DND-41 (cell line): ENCODE results near the gene SHROOM3.

ENCODE experiments used
- ATAC-seq: fragments of 200-7000 bp; cut with Tn5 transposase; 3 replicates; pipeline ENCODE4 v1.9.1; 2021; ENCODE audit warnings: low read depth; ENCODE audit not compliant: insufficient read depth
- DNase-seq: peaks from one replicate; pipeline ENCODE4 v3.0.0-alpha.2; 2020
- H2AFZ ChIP-seq: 2 replicates; pipeline ENCODE4 v1.6.0; 2012; ENCODE audit warnings: low read depth, low read length
- H3K27ac ChIP-seq: 2 replicates; pipeline ENCODE4 v1.5.1; 2012; ENCODE audit warnings: low read length, inconsistent platforms
- H3K27me3 ChIP-seq: fragments of 200-600 bp; sonication (generic); 2 replicates; pipeline ENCODE4 v1.6.0; 2012; ENCODE audit warnings: low read length, mild to moderate bottlenecking, inconsistent platforms; ENCODE audit not compliant: insufficient read depth, poor library complexity
- H3K36me3 ChIP-seq: 2 replicates; pipeline ENCODE4 v1.5.1; 2012; ENCODE audit warnings: low read length, inconsistent platforms; ENCODE audit not compliant: insufficient read depth
- H3K4me1 ChIP-seq: 2 replicates; pipeline ENCODE4 v1.5.1; 2012; ENCODE audit warnings: mild to moderate bottlenecking, low read length; ENCODE audit not compliant: insufficient read depth
- H3K4me2 ChIP-seq: 2 replicates; pipeline ENCODE4 v1.6.0; 2012; ENCODE audit warnings: mild to moderate bottlenecking, moderate library complexity, low read length, inconsistent platforms; ENCODE audit not compliant: insufficient read depth
- H3K4me3 ChIP-seq, 2 experiments: fragments of 200-600 bp in 1 of 2; shearing (Covaris generic) in 1 of 2; 2 replicates each; pipeline ENCODE4 v1.5.1; 2012 to 2016; ENCODE audit warnings: inconsistent platforms in 2 of 2, low read length in 2 of 2, mild to moderate bottlenecking in 2 of 2, low read depth in 1 of 2, moderate library complexity in 1 of 2
- H3K79me2 ChIP-seq: 2 replicates; pipeline ENCODE4 v1.6.0; 2012; ENCODE audit warnings: low read length, inconsistent platforms; ENCODE audit not compliant: insufficient read depth
- H3K9ac ChIP-seq: 2 replicates; pipeline ENCODE4 v1.6.0; 2012; ENCODE audit warnings: low read depth, mild to moderate bottlenecking, inconsistent platforms, low read length, moderate library complexity
- H3K9me3 ChIP-seq: 2 replicates; pipeline ENCODE4 v1.5.1; 2012; ENCODE audit warnings: low read length, moderate library complexity, mild to moderate bottlenecking, inconsistent platforms; ENCODE audit not compliant: insufficient read depth, severe bottlenecking
- H4K20me1 ChIP-seq: 2 replicates; pipeline ENCODE4 v1.6.0; 2012; ENCODE audit warnings: low read length; ENCODE audit not compliant: insufficient read depth
- CTCF ChIP-seq: IDR thresholded peaks from 2 replicates; pipeline ENCODE4 v1.5.1; 2012; ENCODE audit warnings: borderline replicate concordance, low read length, moderate library complexity, mild to moderate bottlenecking; ENCODE audit not compliant: poor library complexity, severe bottlenecking; ENCODE audit errors: extremely low read depth
- EZH2 ChIP-seq: IDR thresholded peaks from 3 replicates; pipeline ENCODE4 v1.6.1; 2012; ENCODE audit warnings: borderline replicate concordance, low read depth, mild to moderate bottlenecking, moderate library complexity, low read length, inconsistent platforms; ENCODE audit not compliant: severe bottlenecking

SHROOM3 gene

GRCh38 chr4:76738086-76738931 is 303.3 kb downstream of the SHROOM3 start:
- no peak for TF ChIP-seq CTCF
- no peak for TF ChIP-seq EZH2
- H3K27ac ChIP-seq, result no peak overlapping the region
- no peak overlapping the region for H3K4me3 ChIP-seq
- H3K4me2 ChIP-seq, result no peak overlapping the region
- H3K4me1 ChIP-seq, result no peaks in the 10 kb centered on the region
- H3K36me3 ChIP-seq, result no peaks in the 10 kb centered on the region
- H3K9ac ChIP-seq, result no peak overlapping the region
- no peaks in the 10 kb centered on the region for H3K9me3 ChIP-seq
- DNase-seq (no peak), ATAC-seq (no peak)
- no peaks in the 10 kb centered on the region for H4K20me1 ChIP-seq
- no peak overlapping the region for H2AFZ ChIP-seq
- peaks cover 3% of the 10 kb centered on the region for H3K27me3 ChIP-seq
- no peaks in the 10 kb centered on the region for H3K79me2 ChIP-seq

GRCh38 chr4:76740192-76740591 is 305.2 kb downstream of the SHROOM3 start:
- Histone ChIP-seq H3K9me3 (no peaks in the 10 kb centered on the region), H3K79me2 (no peaks in the 10 kb centered on the region)

GRCh38 chr4:76740866-76741662 is 306.0 kb downstream of the SHROOM3 start:
- Histone ChIP-seq H3K9me3 (no peaks in the 10 kb centered on the region), H3K27me3 (no peaks in the 10 kb centered on the region), H3K4me2 (no peak overlapping the region), H3K4me3 (no peak overlapping the region), H3K9ac (no peak overlapping the region), H3K79me2 (no peaks in the 10 kb centered on the region), H3K36me3 (no peaks in the 10 kb centered on the region), H2AFZ (no peak overlapping the region), H4K20me1 (no peaks in the 10 kb centered on the region), H3K27ac (no peak overlapping the region), H3K4me1 (no peaks in the 10 kb centered on the region)
- ATAC-seq (no peak), DNase-seq (no peak)
- TF ChIP-seq EZH2 (no peak), CTCF (no peak)

More at GRCh38 chr4:76740192-76740591, 305.2 kb downstream of the SHROOM3 start:
- no peak overlapping the region for H3K4me2 ChIP-seq
- H3K9ac ChIP-seq, result no peak overlapping the region
- no peak for TF ChIP-seq EZH2
- no peak for TF ChIP-seq CTCF
- H2AFZ ChIP-seq, result no peak overlapping the region
- H4K20me1 ChIP-seq, result no peaks in the 10 kb centered on the region
- H3K4me3 ChIP-seq, result no peak overlapping the region
- no peaks in the 10 kb centered on the region for H3K27me3 ChIP-seq
- no peak overlapping the region for H3K27ac ChIP-seq
- ATAC-seq (no peak), DNase-seq (no peak)
- H3K4me1 ChIP-seq, result no peaks in the 10 kb centered on the region
- no peaks in the 10 kb centered on the region for H3K36me3 ChIP-seq
